Tibial nerve (tissue), 4 donors: ENCODE results near the gene FICD. TPM values are rescaled to one million over a fixed set of nuclear protein-coding genes. Genes with fewer than 3 reads are reported as not detected.

Experiments used
- DNase-seq, 2 donors: peaks; one replicate each; pipeline ENCODE4 v3.0.0-alpha.2; 2019; ENCODE audit warnings: low spot score in 2 of 2
- H3K27ac ChIP-seq, 4 donors: fragments of 200-600 bp; sonication (generic) in 3 of 4; one replicate each; pipeline ENCODE4 v1.5.1; 2017 to 2019; ENCODE audit warnings: mild to moderate bottlenecking in 1 of 4
- H3K27me3 ChIP-seq, 2 donors: fragments of 200-600 bp; sonication (generic) in 1 of 2; one replicate each; pipeline versions ENCODE4 v1.5.1 to v1.6.0; 2017 to 2019
- H3K36me3 ChIP-seq, 3 donors: fragments of 200-600 bp; sonication (generic); one replicate each; pipeline ENCODE4 v1.5.1; 2018 to 2019
- H3K4me1 ChIP-seq, 4 donors: fragments of 200-600 bp; sonication (generic) in 3 of 4; one replicate each; pipeline ENCODE4 v1.5.1; 2017 to 2019
- H3K4me3 ChIP-seq, 4 donors: fragments of 200-600 bp; sonication (generic) in 3 of 4; one replicate each; pipeline ENCODE4 v1.5.1; 2017 to 2019; ENCODE audit warnings: mild to moderate bottlenecking in 1 of 4, moderate library complexity in 1 of 4
- H3K9me3 ChIP-seq, 4 donors: fragments of 200-600 bp; sonication (generic) in 3 of 4; one replicate each; pipeline ENCODE4 v1.5.1; 2017 to 2019
- EP300 ChIP-seq, 2 donors: sonication (generic); formaldehyde crosslinking; IDR thresholded peaks; one replicate each; pipeline ENCODE4 v1.6.1; 2017; ENCODE audit warnings: antibody characterized with exemption in 2 of 2, mild to moderate bottlenecking in 1 of 2
- POLR2A ChIP-seq, 2 donors: fragments of 450-650 bp; IDR thresholded peaks; one replicate each; pipeline ENCODE4 v1.6.1; 2017; ENCODE audit warnings: antibody characterized with exemption in 2 of 2, mild to moderate bottlenecking in 2 of 2, moderate library complexity in 2 of 2
- WGBS, 2 donors: methylation state at CpG; one replicate each; pipeline ENCODE4 v1.1.5; 2018; 5-methylcytosine and 5-hydroxymethylcytosine counted together
- total RNA-seq, 4 donors: library from RNA; depleted of rRNA; stranded (reverse); fragments of >200 nt; gene quantifications; one replicate each; pipeline ENCODE4 v1.1.0, GENCODE V29; 2016
- TF ChIP-seq, protein P1 (sequence below), 5 experiments: fragments of 200-600 bp in 3 of 5; fragments of 450-650 bp in 2 of 5; sonication (generic) in 3 of 5; IDR thresholded peaks; one replicate each; pipeline ENCODE4 v1.5.1; 2016 to 2019; ENCODE audit warnings: antibody characterized with exemption in 5 of 5, mild to moderate bottlenecking in 3 of 5, moderate library complexity in 2 of 5

Gene FICD
- total RNA-seq, 4 donors from 2014 or later = 4.8 to 13.2 (median 8.3) TPM

- peaks cover 0 to 19% (median 2%) of the 10 kb centered on the region in 4 donors for H3K4me1 ChIP-seq
- H3K27ac ChIP-seq = no peak overlapping the region
- TF ChIP-seq, protein P1, sequence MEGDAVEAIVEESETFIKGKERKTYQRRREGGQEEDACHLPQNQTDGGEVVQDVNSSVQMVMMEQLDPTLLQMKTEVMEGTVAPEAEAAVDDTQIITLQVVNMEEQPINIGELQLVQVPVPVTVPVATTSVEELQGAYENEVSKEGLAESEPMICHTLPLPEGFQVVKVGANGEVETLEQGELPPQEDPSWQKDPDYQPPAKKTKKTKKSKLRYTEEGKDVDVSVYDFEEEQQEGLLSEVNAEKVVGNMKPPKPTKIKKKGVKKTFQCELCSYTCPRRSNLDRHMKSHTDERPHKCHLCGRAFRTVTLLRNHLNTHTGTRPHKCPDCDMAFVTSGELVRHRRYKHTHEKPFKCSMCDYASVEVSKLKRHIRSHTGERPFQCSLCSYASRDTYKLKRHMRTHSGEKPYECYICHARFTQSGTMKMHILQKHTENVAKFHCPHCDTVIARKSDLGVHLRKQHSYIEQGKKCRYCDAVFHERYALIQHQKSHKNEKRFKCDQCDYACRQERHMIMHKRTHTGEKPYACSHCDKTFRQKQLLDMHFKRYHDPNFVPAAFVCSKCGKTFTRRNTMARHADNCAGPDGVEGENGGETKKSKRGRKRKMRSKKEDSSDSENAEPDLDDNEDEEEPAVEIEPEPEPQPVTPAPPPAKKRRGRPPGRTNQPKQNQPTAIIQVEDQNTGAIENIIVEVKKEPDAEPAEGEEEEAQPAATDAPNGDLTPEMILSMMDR (IDR thresholded peaks at IDR 0.05) = no peak
- TF ChIP-seq POLR2A (IDR thresholded peaks at IDR 0.05) = no peak
- TF ChIP-seq EP300 (IDR thresholded peaks at IDR 0.05) = no peak
- WGBS, 2 donors = 79 to 82% methylated on average over 4 of the region's 4 CpGs
- H3K27me3 ChIP-seq = no peaks in the 10 kb centered on the region
- no peak overlapping the region for H3K4me3 ChIP-seq
- peaks cover 0 to 64% (median 4%) of the 10 kb centered on the region in 3 donors for H3K36me3 ChIP-seq
- DNase-seq = no peak
- no peaks in the 10 kb centered on the region for H3K9me3 ChIP-seq
These were observed 27.2 kb downstream of the FICD start for GRCh38 chr12:108542320-108542719.

GRCh38 chr12:108543652-108544051 lies 28.6 kb downstream of the FICD start:
- Histone ChIP-seq H3K4me1 (peaks cover 0 to 28% (median 2%) of the 10 kb centered on the region in 4 donors), H3K27ac (no peak overlapping the region), H3K9me3 (no peaks in the 10 kb centered on the region), H3K36me3 (peaks cover 0 to 66% (median 4%) of the 10 kb centered on the region in 3 donors), H3K4me3 (no peak overlapping the region), H3K27me3 (no peaks in the 10 kb centered on the region)
- no peak for TF ChIP-seq EP300 (IDR thresholded peaks at IDR 0.05)
- no peak for TF ChIP-seq POLR2A (IDR thresholded peaks at IDR 0.05)
- TF ChIP-seq, protein P1 (IDR thresholded peaks at IDR 0.05) = no peak
- no peak for DNase-seq
- WGBS, 2 donors = 90 to 97% methylated on average over 3 of the region's 3 CpGs

- H3K27ac ChIP-seq = no peak overlapping the region
- DNase-seq = no peak
- TF ChIP-seq, protein P1 (IDR thresholded peaks at IDR 0.05) = no peak
- TF ChIP-seq EP300 (IDR thresholded peaks at IDR 0.05) (no peak), POLR2A (IDR thresholded peaks at IDR 0.05) (no peak)
- H3K27me3 ChIP-seq = no peaks in the 10 kb centered on the region
- H3K36me3 ChIP-seq = peaks cover 0 to 64% (median 4%) of the 10 kb centered on the region in 3 donors
- H3K4me3 ChIP-seq = no peak overlapping the region
- H3K9me3 ChIP-seq = no peaks in the 10 kb centered on the region
- peaks cover 0 to 37% (median 0%) of the 10 kb centered on the region in 4 donors for H3K4me1 ChIP-seq
- 70 to 73% methylated on average over 9 of the region's 9 CpGs for WGBS, 2 donors
These were observed 32.6 kb downstream of the FICD start for GRCh38 chr12:108547686-108548085.

DNA sequence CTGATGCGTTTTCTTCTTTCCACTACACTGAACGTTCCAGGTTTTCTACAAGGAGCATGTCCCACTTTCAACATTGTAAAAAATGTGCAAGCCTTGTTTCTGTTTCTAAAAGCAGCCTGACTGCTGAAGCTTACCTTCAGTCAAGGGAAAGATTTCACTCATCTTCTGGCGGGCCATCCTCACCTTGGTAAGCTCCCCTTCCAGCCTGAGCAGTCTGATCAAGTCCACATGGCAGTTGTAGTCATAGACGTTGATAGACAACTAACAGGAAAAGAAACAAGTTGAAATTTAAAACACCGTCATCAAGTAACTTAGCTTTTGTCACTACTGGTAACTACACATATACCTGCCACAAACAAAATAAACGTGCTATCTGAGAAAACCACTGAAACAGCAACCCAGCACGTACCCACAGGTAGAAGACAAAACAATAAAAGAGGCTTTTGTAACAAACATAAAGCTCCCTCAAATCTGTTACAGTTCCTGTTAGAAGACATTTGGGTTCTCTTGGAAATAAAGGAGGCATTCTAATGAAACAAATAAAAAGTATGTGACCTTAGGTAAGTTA lies 34.0 kb downstream of the FICD start:
- WGBS, 2 donors = 68 to 78% methylated on average over 7 of the region's 7 CpGs
- DNase-seq = no peak
- TF ChIP-seq, protein P1 (IDR thresholded peaks at IDR 0.05) = no peak
- TF ChIP-seq POLR2A (IDR thresholded peaks at IDR 0.05) = no peak
- no peak for TF ChIP-seq EP300 (IDR thresholded peaks at IDR 0.05)

DNA sequence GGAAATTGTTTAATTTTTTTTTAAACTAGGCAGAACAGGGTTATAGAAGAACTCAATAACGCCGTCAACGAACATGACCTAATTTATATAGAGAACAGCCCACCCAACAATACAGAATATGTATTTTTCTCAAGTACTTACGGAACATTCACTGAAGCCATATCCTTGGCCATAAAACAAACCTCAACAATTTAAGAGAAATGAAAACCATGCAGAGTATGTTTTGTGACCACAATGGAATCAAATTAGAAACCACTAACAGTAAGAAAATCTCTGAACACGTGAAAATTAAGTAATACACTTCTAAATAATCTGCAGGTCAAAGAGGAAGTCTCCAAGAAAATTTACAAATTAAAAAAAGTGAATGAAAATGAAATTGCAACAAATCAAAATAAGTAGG lies 36.5 kb downstream of the FICD start:
- no peak overlapping the region for H3K4me3 ChIP-seq
- 74 to 79% methylated on average over 5 of the region's 5 CpGs for WGBS, 2 donors

More for the DNA sequence above, 34.0 kb downstream of the FICD start:
- H3K4me1 ChIP-seq = peaks cover 0 to 50% (median 0%) of the 10 kb centered on the region in 4 donors
- H3K9me3 ChIP-seq = no peaks in the 10 kb centered on the region
- H3K27me3 ChIP-seq = no peaks in the 10 kb centered on the region
- H3K36me3 ChIP-seq = peaks cover 0 to 50% (median 4%) of the 10 kb centered on the region in 3 donors
- H3K27ac ChIP-seq = no peak overlapping the region
- no peak overlapping the region for H3K4me3 ChIP-seq

More for the DNA sequence above, 36.5 kb downstream of the FICD start:
- H3K27ac ChIP-seq = no peak overlapping the region
- TF ChIP-seq POLR2A (IDR thresholded peaks at IDR 0.05) (no peak), EP300 (IDR thresholded peaks at IDR 0.05) (no peak)
- TF ChIP-seq, protein P1 (IDR thresholded peaks at IDR 0.05) = no peak
- no peaks in the 10 kb centered on the region for H3K27me3 ChIP-seq
- no peaks in the 10 kb centered on the region for H3K9me3 ChIP-seq
- no peak for DNase-seq
- H3K36me3 ChIP-seq = peaks cover 0 to 27% (median 0%) of the 10 kb centered on the region in 3 donors
- peaks cover 0 to 70% (median under 1%) of the 10 kb centered on the region in 4 donors for H3K4me1 ChIP-seq
